Measurements from ENCODE around the gene MMS22L.

Gene MMS22L

DNA sequence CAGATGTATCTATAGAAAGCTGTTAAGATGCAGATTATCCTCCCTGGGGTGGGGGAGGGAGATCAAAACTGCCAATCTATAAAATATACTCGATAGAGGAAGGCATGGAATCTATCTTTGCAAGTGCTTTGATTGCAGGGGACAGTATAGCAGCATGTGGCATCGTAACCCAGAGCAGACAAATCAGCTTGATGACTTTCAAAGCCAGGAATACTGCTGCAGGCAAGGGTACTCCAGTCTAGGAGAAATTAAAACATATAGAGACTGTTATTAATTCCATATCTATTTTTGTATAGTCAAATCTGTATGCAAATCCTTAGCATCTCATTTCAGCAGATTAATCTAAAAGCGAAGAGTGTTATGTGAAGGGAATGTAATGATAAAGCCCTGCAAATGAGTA is 159.4 kb downstream of the MMS22L start:
- H3K4me3 ChIP-seq (ENCODE audit: low read length in 2 of 2), result no peak overlapping the region
- no peak overlapping the region for H3K9ac ChIP-seq (ENCODE audit: low read depth in 1 of 2, low read length in 2 of 2)
- H3K36me3 ChIP-seq (ENCODE audit: control insufficient read depth in 2 of 2, insufficient read depth in 2 of 2, low read length in 2 of 2), result no peaks in the 10 kb centered on the region
- no peaks in the 10 kb centered on the region for H3K27me3 ChIP-seq (ENCODE audit: control insufficient read depth in 2 of 2, insufficient read depth in 2 of 2, low read length in 2 of 2)
- H3K9me3 ChIP-seq (ENCODE audit: control insufficient read depth in 2 of 2, low read length in 2 of 2), result no peaks in the 10 kb centered on the region
- H3K4me1 ChIP-seq (ENCODE audit: control insufficient read depth in 2 of 2, insufficient read depth in 2 of 2, low read length in 2 of 2), result no peaks in the 10 kb centered on the region
- no peak overlapping the region for H3K27ac ChIP-seq (ENCODE audit: low read depth in 2 of 2, low read length in 2 of 2)

- no peak overlapping the region for H3K4me3 ChIP-seq (ENCODE audit: low read length in 2 of 2)
- H3K27me3 ChIP-seq (ENCODE audit: control insufficient read depth in 2 of 2, insufficient read depth in 2 of 2, low read length in 2 of 2), result no peaks in the 10 kb centered on the region
- H3K27ac ChIP-seq (ENCODE audit: low read depth in 2 of 2, low read length in 2 of 2), result no peak overlapping the region
- no peak overlapping the region for H3K9ac ChIP-seq (ENCODE audit: low read depth in 1 of 2, low read length in 2 of 2)
- H3K4me1 ChIP-seq (ENCODE audit: control insufficient read depth in 2 of 2, insufficient read depth in 2 of 2, low read length in 2 of 2), result no peaks in the 10 kb centered on the region
- no peaks in the 10 kb centered on the region for H3K9me3 ChIP-seq (ENCODE audit: control insufficient read depth in 2 of 2, low read length in 2 of 2)
- H3K36me3 ChIP-seq (ENCODE audit: control insufficient read depth in 2 of 2, insufficient read depth in 2 of 2, low read length in 2 of 2), result no peaks in the 10 kb centered on the region
Observed at GRCh38 chr6:97123112-97123511, 159.9 kb downstream of the MMS22L start.

DNA sequence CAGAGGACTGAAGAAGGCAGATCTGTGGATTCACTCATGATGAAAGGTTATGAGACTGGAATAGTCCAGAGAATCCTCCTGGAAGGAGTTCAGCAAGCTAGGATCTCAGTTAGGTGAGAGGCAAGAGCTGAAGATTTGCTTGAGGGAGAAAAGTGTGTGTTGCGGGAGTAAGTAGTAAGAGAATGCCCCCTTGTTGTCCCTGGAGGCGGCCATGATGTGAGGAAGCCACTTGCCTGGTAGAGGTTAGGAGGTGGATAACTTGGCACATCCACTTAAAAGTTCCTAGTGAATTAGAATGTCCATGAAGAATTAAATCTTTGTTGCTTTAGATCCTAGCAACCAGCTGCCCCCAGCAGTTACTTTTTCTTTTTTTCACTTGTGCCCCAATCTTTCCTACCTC is 162.5 kb downstream of the MMS22L start:
- Histone ChIP-seq H3K4me3 (ENCODE audit: low read length in 2 of 2) (no peak overlapping the region), H3K9me3 (ENCODE audit: control insufficient read depth in 2 of 2, low read length in 2 of 2) (no peaks in the 10 kb centered on the region), H3K27me3 (ENCODE audit: control insufficient read depth in 2 of 2, insufficient read depth in 2 of 2, low read length in 2 of 2) (no peaks in the 10 kb centered on the region), H3K9ac (ENCODE audit: low read depth in 1 of 2, low read length in 2 of 2) (no peak overlapping the region), H3K4me1 (ENCODE audit: control insufficient read depth in 2 of 2, insufficient read depth in 2 of 2, low read length in 2 of 2) (no peaks in the 10 kb centered on the region), H3K36me3 (ENCODE audit: control insufficient read depth in 2 of 2, insufficient read depth in 2 of 2, low read length in 2 of 2) (no peaks in the 10 kb centered on the region), H3K27ac (ENCODE audit: low read depth in 2 of 2, low read length in 2 of 2) (no peak overlapping the region)

GRCh38 chr6:97114645-97115044 is 168.4 kb downstream of the MMS22L start:
- H3K27ac ChIP-seq (ENCODE audit: low read depth in 2 of 2, low read length in 2 of 2), result no peak overlapping the region
- H3K27me3 ChIP-seq (ENCODE audit: control insufficient read depth in 2 of 2, insufficient read depth in 2 of 2, low read length in 2 of 2), result no peaks in the 10 kb centered on the region
- no peak overlapping the region for H3K9ac ChIP-seq (ENCODE audit: low read depth in 1 of 2, low read length in 2 of 2)
- H3K4me3 ChIP-seq (ENCODE audit: low read length in 2 of 2), result no peak overlapping the region
- no peaks in the 10 kb centered on the region for H3K36me3 ChIP-seq (ENCODE audit: control insufficient read depth in 2 of 2, insufficient read depth in 2 of 2, low read length in 2 of 2)
- no peaks in the 10 kb centered on the region for H3K9me3 ChIP-seq (ENCODE audit: control insufficient read depth in 2 of 2, low read length in 2 of 2)
- H3K4me1 ChIP-seq (ENCODE audit: control insufficient read depth in 2 of 2, insufficient read depth in 2 of 2, low read length in 2 of 2), result no peaks in the 10 kb centered on the region

GRCh38 chr6:97113170-97113569 is 169.8 kb downstream of the MMS22L start:
- H3K4me1 ChIP-seq (ENCODE audit: control insufficient read depth in 2 of 2, insufficient read depth in 2 of 2, low read length in 2 of 2), result no peaks in the 10 kb centered on the region
- no peaks in the 10 kb centered on the region for H3K9me3 ChIP-seq (ENCODE audit: control insufficient read depth in 2 of 2, low read length in 2 of 2)
- no peak overlapping the region for H3K4me3 ChIP-seq (ENCODE audit: low read length in 2 of 2)
- H3K36me3 ChIP-seq (ENCODE audit: control insufficient read depth in 2 of 2, insufficient read depth in 2 of 2, low read length in 2 of 2), result no peaks in the 10 kb centered on the region
- H3K9ac ChIP-seq (ENCODE audit: low read depth in 1 of 2, low read length in 2 of 2), result no peak overlapping the region
- no peaks in the 10 kb centered on the region for H3K27me3 ChIP-seq (ENCODE audit: control insufficient read depth in 2 of 2, insufficient read depth in 2 of 2, low read length in 2 of 2)
- no peak overlapping the region for H3K27ac ChIP-seq (ENCODE audit: low read depth in 2 of 2, low read length in 2 of 2)

- H3K9ac ChIP-seq (ENCODE audit: low read depth in 1 of 2, low read length in 2 of 2), result no peak overlapping the region
Observed at GRCh38 chr6:97111243-97111642, 171.8 kb downstream of the MMS22L start.

GRCh38 chr6:97110626-97111025 is 172.4 kb downstream of the MMS22L start:
- Histone ChIP-seq H3K36me3 (ENCODE audit: control insufficient read depth in 2 of 2, insufficient read depth in 2 of 2, low read length in 2 of 2) (no peaks in the 10 kb centered on the region), H3K27ac (ENCODE audit: low read depth in 2 of 2, low read length in 2 of 2) (no peak overlapping the region), H3K9ac (ENCODE audit: low read depth in 1 of 2, low read length in 2 of 2) (no peak overlapping the region), H3K4me1 (ENCODE audit: control insufficient read depth in 2 of 2, insufficient read depth in 2 of 2, low read length in 2 of 2) (no peaks in the 10 kb centered on the region), H3K4me3 (ENCODE audit: low read length in 2 of 2) (no peak overlapping the region), H3K9me3 (ENCODE audit: control insufficient read depth in 2 of 2, low read length in 2 of 2) (no peaks in the 10 kb centered on the region), H3K27me3 (ENCODE audit: control insufficient read depth in 2 of 2, insufficient read depth in 2 of 2, low read length in 2 of 2) (no peaks in the 10 kb centered on the region)

More at GRCh38 chr6:97111243-97111642, 171.8 kb downstream of the MMS22L start:
- Histone ChIP-seq H3K27ac (ENCODE audit: low read depth in 2 of 2, low read length in 2 of 2) (no peak overlapping the region), H3K9me3 (ENCODE audit: control insufficient read depth in 2 of 2, low read length in 2 of 2) (no peaks in the 10 kb centered on the region), H3K4me3 (ENCODE audit: low read length in 2 of 2) (no peak overlapping the region), H3K4me1 (ENCODE audit: control insufficient read depth in 2 of 2, insufficient read depth in 2 of 2, low read length in 2 of 2) (no peaks in the 10 kb centered on the region), H3K27me3 (ENCODE audit: control insufficient read depth in 2 of 2, insufficient read depth in 2 of 2, low read length in 2 of 2) (no peaks in the 10 kb centered on the region), H3K36me3 (ENCODE audit: control insufficient read depth in 2 of 2, insufficient read depth in 2 of 2, low read length in 2 of 2) (no peaks in the 10 kb centered on the region)

DNA sequence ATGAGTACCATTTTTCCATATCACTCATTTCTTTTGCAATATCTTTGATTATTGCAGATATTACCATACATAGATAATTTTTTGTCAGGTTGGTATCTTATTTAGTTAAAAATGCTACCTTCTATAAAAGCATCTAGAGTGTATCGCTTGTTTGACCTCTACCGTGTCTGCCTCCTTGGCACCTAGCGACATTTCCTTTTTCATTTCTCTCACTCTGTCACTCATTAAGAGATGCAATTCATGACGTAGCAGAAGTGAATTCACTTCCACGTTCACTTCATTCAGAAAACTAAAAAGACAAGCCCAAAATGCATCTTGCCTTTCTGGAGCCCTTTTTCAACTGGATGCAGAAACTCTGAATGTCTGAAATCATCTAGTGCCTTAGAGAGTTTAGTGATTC is 172.9 kb downstream of the MMS22L start:
- H3K4me3 ChIP-seq (ENCODE audit: low read length in 2 of 2), result no peak overlapping the region
- no peak overlapping the region for H3K9ac ChIP-seq (ENCODE audit: low read depth in 1 of 2, low read length in 2 of 2)
- no peaks in the 10 kb centered on the region for H3K4me1 ChIP-seq (ENCODE audit: control insufficient read depth in 2 of 2, insufficient read depth in 2 of 2, low read length in 2 of 2)
- H3K27me3 ChIP-seq (ENCODE audit: control insufficient read depth in 2 of 2, insufficient read depth in 2 of 2, low read length in 2 of 2), result no peaks in the 10 kb centered on the region
- no peaks in the 10 kb centered on the region for H3K36me3 ChIP-seq (ENCODE audit: control insufficient read depth in 2 of 2, insufficient read depth in 2 of 2, low read length in 2 of 2)
- H3K27ac ChIP-seq (ENCODE audit: low read depth in 2 of 2, low read length in 2 of 2), result no peak overlapping the region
- no peaks in the 10 kb centered on the region for H3K9me3 ChIP-seq (ENCODE audit: control insufficient read depth in 2 of 2, low read length in 2 of 2)

DNA sequence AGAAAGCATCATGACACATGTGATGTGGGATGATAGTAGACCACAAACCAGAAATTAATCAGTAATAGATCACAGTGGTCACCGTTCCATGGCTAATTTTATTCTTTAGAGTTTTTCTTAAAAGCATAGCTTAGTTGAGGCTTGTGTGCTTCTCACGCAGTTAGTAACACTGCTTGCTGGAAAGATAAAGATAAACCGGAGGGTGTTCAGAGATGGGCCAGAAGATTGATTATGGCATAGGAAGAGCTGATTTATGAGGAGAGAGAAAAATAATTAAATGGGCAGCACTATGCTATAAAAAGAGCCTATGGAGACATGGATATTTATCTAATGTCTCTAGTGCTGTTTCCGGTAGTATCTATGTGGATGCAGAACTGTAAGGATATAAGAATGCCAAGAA is 173.6 kb downstream of the MMS22L start:
- Histone ChIP-seq H3K4me3 (ENCODE audit: low read length in 2 of 2) (no peak overlapping the region), H3K9ac (ENCODE audit: low read depth in 1 of 2, low read length in 2 of 2) (no peak overlapping the region), H3K27me3 (ENCODE audit: control insufficient read depth in 2 of 2, insufficient read depth in 2 of 2, low read length in 2 of 2) (no peaks in the 10 kb centered on the region), H3K9me3 (ENCODE audit: control insufficient read depth in 2 of 2, low read length in 2 of 2) (no peaks in the 10 kb centered on the region), H3K4me1 (ENCODE audit: control insufficient read depth in 2 of 2, insufficient read depth in 2 of 2, low read length in 2 of 2) (no peaks in the 10 kb centered on the region), H3K27ac (ENCODE audit: low read depth in 2 of 2, low read length in 2 of 2) (no peak overlapping the region), H3K36me3 (ENCODE audit: control insufficient read depth in 2 of 2, insufficient read depth in 2 of 2, low read length in 2 of 2) (no peaks in the 10 kb centered on the region)

DNA sequence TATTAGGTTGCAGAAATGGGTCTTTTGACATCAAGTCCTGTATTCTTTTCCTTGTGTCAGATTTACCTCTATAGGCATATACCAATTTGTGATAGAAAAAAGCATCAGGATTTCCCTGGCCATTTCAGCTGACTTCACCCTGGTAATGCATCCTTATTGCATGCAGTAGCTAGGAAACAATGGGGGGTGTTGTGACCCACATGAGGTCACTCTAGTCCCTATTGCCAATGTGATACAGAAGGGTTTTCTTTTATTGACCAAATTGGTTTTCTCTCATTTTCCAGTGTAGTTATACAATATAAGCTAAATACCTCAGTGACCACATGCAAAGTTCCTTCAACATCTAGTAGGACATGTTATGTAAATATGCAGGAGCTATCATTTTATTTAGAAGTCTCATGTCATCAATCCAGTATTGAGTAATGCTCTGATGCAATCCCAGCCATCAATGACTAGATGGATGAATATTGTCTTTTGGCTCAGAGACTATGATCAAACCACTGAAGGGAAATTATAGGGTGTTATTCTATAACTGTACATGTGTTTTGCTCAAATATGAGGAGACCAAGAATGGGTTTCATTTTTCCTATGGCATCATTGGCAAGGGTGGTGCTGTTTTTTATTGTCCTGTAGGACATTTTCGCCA is 180.7 kb downstream of the MMS22L start:
- Histone ChIP-seq H3K9me3 (ENCODE audit: control insufficient read depth in 2 of 2, low read length in 2 of 2) (no peaks in the 10 kb centered on the region), H3K27ac (ENCODE audit: low read depth in 2 of 2, low read length in 2 of 2) (no peak overlapping the region), H3K27me3 (ENCODE audit: control insufficient read depth in 2 of 2, insufficient read depth in 2 of 2, low read length in 2 of 2) (no peaks in the 10 kb centered on the region), H3K4me1 (ENCODE audit: control insufficient read depth in 2 of 2, insufficient read depth in 2 of 2, low read length in 2 of 2) (no peaks in the 10 kb centered on the region), H3K4me3 (ENCODE audit: low read length in 2 of 2) (no peak overlapping the region), H3K9ac (ENCODE audit: low read depth in 1 of 2, low read length in 2 of 2) (no peak overlapping the region), H3K36me3 (ENCODE audit: control insufficient read depth in 2 of 2, insufficient read depth in 2 of 2, low read length in 2 of 2) (no peaks in the 10 kb centered on the region)

DNA sequence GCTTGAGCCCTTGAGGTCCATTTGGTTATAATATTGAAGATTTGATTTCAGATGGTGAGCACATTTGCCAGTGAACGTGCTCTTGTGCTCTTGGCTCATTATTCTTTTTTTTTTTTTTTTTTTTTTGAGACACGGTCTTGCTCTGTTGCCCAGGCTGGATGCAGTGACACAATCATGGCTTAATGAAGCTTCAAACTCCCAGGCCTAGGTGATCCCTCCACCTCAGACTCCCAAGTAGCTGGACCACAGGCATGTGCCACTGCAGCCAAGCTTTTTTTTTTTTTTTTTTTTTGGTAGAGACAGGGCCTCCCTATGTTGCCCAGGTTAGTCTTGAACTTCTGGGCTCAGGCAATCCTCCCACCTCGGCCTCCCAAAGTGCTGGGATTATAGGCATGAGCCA is 182.3 kb downstream of the MMS22L start:
- no peak overlapping the region for H3K4me3 ChIP-seq (ENCODE audit: low read length in 2 of 2)
- no peaks in the 10 kb centered on the region for H3K9me3 ChIP-seq (ENCODE audit: control insufficient read depth in 2 of 2, low read length in 2 of 2)
- H3K36me3 ChIP-seq (ENCODE audit: control insufficient read depth in 2 of 2, insufficient read depth in 2 of 2, low read length in 2 of 2), result no peaks in the 10 kb centered on the region
- no peaks in the 10 kb centered on the region for H3K4me1 ChIP-seq (ENCODE audit: control insufficient read depth in 2 of 2, insufficient read depth in 2 of 2, low read length in 2 of 2)
- no peak overlapping the region for H3K27ac ChIP-seq (ENCODE audit: low read depth in 2 of 2, low read length in 2 of 2)
- H3K9ac ChIP-seq (ENCODE audit: low read depth in 1 of 2, low read length in 2 of 2), result no peak overlapping the region
- no peaks in the 10 kb centered on the region for H3K27me3 ChIP-seq (ENCODE audit: control insufficient read depth in 2 of 2, insufficient read depth in 2 of 2, low read length in 2 of 2)
